ENCODE measurements around the gene TERT. TPM values are rescaled to one million over a fixed set of nuclear protein-coding genes. Genes with fewer than 3 reads are reported as not detected.
"Not testable (repeated sequence)": the region's sequence is repeated elsewhere in the genome, so short reads cannot be mapped to it uniquely, and the experiment has no call there.

TERT gene
- total RNA-seq, 1 donor from 2014 or later = not detected

- Mint-ChIP-seq H3K27me3 (ENCODE audit: low read depth) (no peaks in the 10 kb centered on the region), H3K4me1 (ENCODE audit: low read depth) (peaks cover 21% of the 10 kb centered on the region), H3K4me3 (ENCODE audit: unreplicated experiment) (no peak overlapping the region), H3K27ac (ENCODE audit: unreplicated experiment) (no peak overlapping the region), H3K9me3 (ENCODE audit: low read depth) (no peaks in the 10 kb centered on the region), H3K36me3 (ENCODE audit: low read depth) (peaks cover 11% of the 10 kb centered on the region)
- DNase-seq (ENCODE audit: low spot score) = peak; percentile 52
- no peak for TF ChIP-seq CTCF (IDR thresholded peaks at IDR 0.05)
Measured at GRCh38 chr5:1341863-1342262, 47.0 kb upstream of the TERT start.

GRCh38 chr5:1339818-1340210 is 44.9 kb upstream of the TERT start:
- H3K27me3 Mint-ChIP-seq (ENCODE audit: low read depth); H3K9me3 Mint-ChIP-seq (ENCODE audit: low read depth); H3K27ac Mint-ChIP-seq (ENCODE audit: unreplicated experiment); H3K4me3 Mint-ChIP-seq (ENCODE audit: unreplicated experiment): not testable (repeated sequence)
- Mint-ChIP-seq H3K36me3 (ENCODE audit: low read depth) (peaks cover 17% of the 10 kb centered on the region), H3K4me1 (ENCODE audit: low read depth) (peaks cover 14% of the 10 kb centered on the region)
- peak; percentile 75 for DNase-seq (ENCODE audit: low spot score)

- H3K27ac Mint-ChIP-seq (ENCODE audit: unreplicated experiment); H3K27me3 Mint-ChIP-seq (ENCODE audit: low read depth); H3K9me3 Mint-ChIP-seq (ENCODE audit: low read depth); H3K4me3 Mint-ChIP-seq (ENCODE audit: unreplicated experiment): not testable (repeated sequence)
- peak; percentile 48 for DNase-seq (ENCODE audit: low spot score)
- H3K4me1 Mint-ChIP-seq (ENCODE audit: low read depth) = peaks cover 13% of the 10 kb centered on the region
- H3K36me3 Mint-ChIP-seq (ENCODE audit: low read depth) = peaks cover 19% of the 10 kb centered on the region
Measured at GRCh38 chr5:1339139-1339817, 44.4 kb upstream of the TERT start.

- DNase-seq (ENCODE audit: low spot score) = peak; percentile 90
- Mint-ChIP-seq H3K9me3 (ENCODE audit: low read depth) (no peaks in the 10 kb centered on the region), H3K36me3 (ENCODE audit: low read depth) (peaks cover 21% of the 10 kb centered on the region), H3K4me1 (ENCODE audit: low read depth) (peaks cover 6% of the 10 kb centered on the region), H3K27ac (ENCODE audit: unreplicated experiment) (no peak overlapping the region), H3K4me3 (ENCODE audit: unreplicated experiment) (no peak overlapping the region), H3K27me3 (ENCODE audit: low read depth) (no peaks in the 10 kb centered on the region)
- TF ChIP-seq CTCF (IDR thresholded peaks at IDR 0.05) = no peak
Measured at GRCh38 chr5:1338506-1339070, 43.7 kb upstream of the TERT start.

GRCh38 chr5:1338196-1338490 is 43.3 kb upstream of the TERT start:
- H3K4me3 Mint-ChIP-seq (ENCODE audit: unreplicated experiment) = no peak overlapping the region
- peaks cover 2% of the 10 kb centered on the region for H3K4me1 Mint-ChIP-seq (ENCODE audit: low read depth)
- no peaks in the 10 kb centered on the region for H3K9me3 Mint-ChIP-seq (ENCODE audit: low read depth)
- DNase-seq (ENCODE audit: low spot score) = no peak
- no peaks in the 10 kb centered on the region for H3K27me3 Mint-ChIP-seq (ENCODE audit: low read depth)
- peaks cover 20% of the 10 kb centered on the region for H3K36me3 Mint-ChIP-seq (ENCODE audit: low read depth)
- no peak for TF ChIP-seq CTCF (IDR thresholded peaks at IDR 0.05)
- no peak overlapping the region for H3K27ac Mint-ChIP-seq (ENCODE audit: unreplicated experiment)

GRCh38 chr5:1337489-1338195 is 42.8 kb upstream of the TERT start:
- Mint-ChIP-seq H3K9me3 (ENCODE audit: low read depth) (no peaks in the 10 kb centered on the region), H3K27ac (ENCODE audit: unreplicated experiment) (no peak overlapping the region), H3K27me3 (ENCODE audit: low read depth) (no peaks in the 10 kb centered on the region), H3K4me3 (ENCODE audit: unreplicated experiment) (no peak overlapping the region), H3K4me1 (ENCODE audit: low read depth) (no peaks in the 10 kb centered on the region), H3K36me3 (ENCODE audit: low read depth) (peaks cover 19% of the 10 kb centered on the region)
- DNase-seq (ENCODE audit: low spot score) = peak; percentile 70
- TF ChIP-seq CTCF (IDR thresholded peaks at IDR 0.05) = no peak
